Esophagus muscularis mucosa (tissue), 4 donors: ENCODE results near the gene DDX49. TPM values are rescaled to one million over a fixed set of nuclear protein-coding genes. Genes with fewer than 3 reads are reported as not detected.
"Not testable (repeated sequence)": the region's sequence is repeated elsewhere in the genome, so short reads cannot be mapped to it uniquely, and the experiment has no call there.

Source experiments
- DNase-seq: peaks from one replicate; pipeline ENCODE4 v3.0.0-alpha.2; 2017; ENCODE audit errors: extremely low spot score
- H3K27ac ChIP-seq, 4 donors: fragments of 200-600 bp; sonication (generic); replicated peaks in 1 of 4; 1 replicate in 3 of 4; 2 replicates in 1 of 4; pipeline ENCODE4 v1.5.1; 2016 to 2019; ENCODE audit warnings: mild to moderate bottlenecking in 1 of 4
- H3K27me3 ChIP-seq, 4 donors: fragments of 200-600 bp; sonication (generic); one replicate each; pipeline versions ENCODE4 v1.5.1 to v1.6.0; 2016 to 2019
- H3K36me3 ChIP-seq, 4 donors: fragments of 200-600 bp; sonication (generic); one replicate each; pipeline ENCODE4 v1.5.1; 2016 to 2019
- H3K4me1 ChIP-seq, 4 donors: fragments of 200-600 bp; sonication (generic); one replicate each; pipeline ENCODE4 v1.5.1; 2016 to 2019
- H3K4me3 ChIP-seq, 4 donors: fragments of 200-600 bp; sonication (generic); 1 replicate in 2 of 4; 2 replicates in 2 of 4; pipeline ENCODE4 v1.5.1; 2016 to 2019; ENCODE audit warnings: mild to moderate bottlenecking in 4 of 4, moderate library complexity in 1 of 4
- H3K9me3 ChIP-seq, 4 donors: fragments of 200-600 bp; sonication (generic); 1 replicate in 3 of 4; 2 replicates in 1 of 4; pipeline ENCODE4 v1.5.1; 2016 to 2019
- CTCF ChIP-seq, 3 experiments: fragments of 200-600 bp in 2 of 3; fragments of 450-650 bp in 1 of 3; sonication (generic) in 2 of 3; IDR thresholded peaks; one replicate each; pipeline ENCODE4 v1.5.1; 2017 to 2019; ENCODE audit warnings: antibody characterized with exemption in 3 of 3, mild to moderate bottlenecking in 2 of 3, moderate library complexity in 1 of 3
- EP300 ChIP-seq: sonication (generic); formaldehyde crosslinking; IDR thresholded peaks from one replicate; pipeline ENCODE4 v1.6.1; 2017; ENCODE audit warnings: antibody characterized with exemption
- POLR2A ChIP-seq: fragments of 450-650 bp; IDR thresholded peaks from one replicate; pipeline ENCODE4 v1.6.1; 2017; ENCODE audit warnings: antibody characterized with exemption, moderate library complexity, mild to moderate bottlenecking, low read depth
- POLR2AphosphoS5 ChIP-seq, 2 donors: sonication (generic); formaldehyde crosslinking; IDR thresholded peaks; one replicate each; pipeline ENCODE4 v1.6.1; 2017; ENCODE audit warnings: antibody characterized with exemption in 2 of 2
- WGBS: methylation state at CpG from one replicate; pipeline ENCODE4 v1.1.5; 2018; 5-methylcytosine and 5-hydroxymethylcytosine counted together
- intact Hi-C: fragments of 100-400 bp; cut with DNase I; formaldehyde crosslinking; loops from one replicate; pipeline ENCODE4 v1.15.1; 2023
- total RNA-seq, 4 donors: library from RNA; depleted of rRNA; stranded (reverse); fragments of >200 nt; gene quantifications; one replicate each; pipeline versions ENCODE4 v1.1.0 to v1.2.1, GENCODE V29; 2016

Gene DDX49
- total RNA-seq, 4 donors from 2014 or later = 38.4 to 42.6 (median 41.7) TPM

GRCh38 chr19:18946918-18947317 lies 27.4 kb downstream of the DDX49 start:
- Histone ChIP-seq H3K4me3 (no peak overlapping the region), H3K9me3 (no peaks in the 10 kb centered on the region), H3K27ac (no peak overlapping the region), H3K4me1 (peaks cover 0 to under 1% (median 0%) of the 10 kb centered on the region in 4 donors), H3K36me3 (no peaks in the 10 kb centered on the region), H3K27me3 (peaks cover 0 to 3% (median 0%) of the 10 kb centered on the region in 4 donors)
- intact Hi-C loops = no loop called here
- DNase-seq = no peak
- TF ChIP-seq POLR2A (no peak), POLR2AphosphoS5 (IDR thresholded peaks at IDR 0.05) (no peak), CTCF (IDR thresholded peaks at IDR 0.05) (no peak), EP300 (no peak)
- 85% methylated on average over 14 of the region's 14 CpGs for WGBS

- Histone ChIP-seq H3K36me3 (no peaks in the 10 kb centered on the region), H3K9me3 (no peaks in the 10 kb centered on the region), H3K27me3 (peaks cover 0 to 3% (median 0%) of the 10 kb centered on the region in 4 donors), H3K4me3 (no peak overlapping the region), H3K4me1 (no peaks in the 10 kb centered on the region), H3K27ac (no peak overlapping the region)
- TF ChIP-seq POLR2AphosphoS5 (IDR thresholded peaks at IDR 0.05) = no peak
- TF ChIP-seq POLR2A = no peak
- intact Hi-C loops = no loop called here
- DNase-seq = no peak
- 75% methylated on average over 11 of the region's 15 CpGs for WGBS
These were observed 28.8 kb downstream of the DDX49 start for GRCh38 chr19:18948075-18948975.

DNA sequence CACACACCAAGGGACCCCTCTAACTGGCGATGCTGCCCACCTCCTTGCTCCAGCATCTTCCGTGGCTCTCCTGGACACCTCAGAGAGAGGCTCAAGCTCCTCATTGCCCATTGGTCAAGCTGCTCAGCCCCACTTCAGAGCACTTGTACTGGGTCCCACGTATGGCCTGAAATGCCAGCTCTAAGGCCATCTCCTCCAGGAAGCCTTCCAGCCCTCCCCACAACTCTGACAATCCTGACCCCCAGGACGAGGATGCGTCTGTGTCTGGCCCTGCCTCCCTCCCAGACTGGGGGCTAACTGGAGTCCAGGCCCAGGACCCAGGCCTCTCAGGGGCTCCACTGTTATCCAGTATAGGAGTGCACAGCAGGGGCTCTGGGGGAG lies 29.5 kb downstream of the DDX49 start:
- intact Hi-C loops = no loop called here
- 94% methylated on average over 5 of the region's 5 CpGs for WGBS

DNA sequence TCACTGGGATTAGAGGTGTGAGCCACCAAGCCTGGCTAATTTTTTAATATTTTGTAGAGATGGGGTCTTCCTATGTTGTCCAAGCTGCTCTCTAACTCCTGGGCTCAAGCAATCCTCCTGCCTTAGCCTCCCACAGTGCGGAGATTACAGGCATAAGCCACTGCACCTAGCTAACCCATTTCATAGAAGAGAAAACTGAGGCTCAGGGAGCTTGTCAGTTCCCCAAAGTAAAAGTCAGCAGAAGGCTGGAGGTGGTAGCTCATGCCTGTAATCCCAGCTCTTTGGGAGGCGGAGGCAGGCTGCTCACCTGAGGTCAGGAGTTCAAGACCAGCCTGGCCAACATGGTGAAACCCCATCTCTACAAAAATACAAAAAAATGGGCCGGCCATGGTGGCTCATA lies 30.3 kb downstream of the DDX49 start:
- Histone ChIP-seq H3K9me3 (no peaks in the 10 kb centered on the region), H3K4me1 (no peaks in the 10 kb centered on the region), H3K4me3 (no peak overlapping the region), H3K36me3 (no peaks in the 10 kb centered on the region), H3K27ac (no peak overlapping the region), H3K27me3 (peaks cover 0 to 3% (median 0%) of the 10 kb centered on the region in 4 donors)
- 90% methylated on average over 1 of the region's 3 CpGs for WGBS
- TF ChIP-seq EP300 (no peak), POLR2A (no peak), CTCF (IDR thresholded peaks at IDR 0.05) (no peak), POLR2AphosphoS5 (IDR thresholded peaks at IDR 0.05) (no peak)
- no peak for DNase-seq
- intact Hi-C loops = no loop called here

More for the DNA sequence above, 29.5 kb downstream of the DDX49 start:
- no peaks in the 10 kb centered on the region for H3K9me3 ChIP-seq
- no peak for DNase-seq
- H3K27me3 ChIP-seq = peaks cover 0 to 3% (median 0%) of the 10 kb centered on the region in 4 donors
- H3K27ac ChIP-seq = no peak overlapping the region
- no peaks in the 10 kb centered on the region for H3K36me3 ChIP-seq
- TF ChIP-seq POLR2AphosphoS5 (IDR thresholded peaks at IDR 0.05) (no peak), POLR2A (no peak), EP300 (no peak), CTCF (IDR thresholded peaks at IDR 0.05) (no peak)
- H3K4me3 ChIP-seq = no peak overlapping the region
- no peaks in the 10 kb centered on the region for H3K4me1 ChIP-seq

DNA sequence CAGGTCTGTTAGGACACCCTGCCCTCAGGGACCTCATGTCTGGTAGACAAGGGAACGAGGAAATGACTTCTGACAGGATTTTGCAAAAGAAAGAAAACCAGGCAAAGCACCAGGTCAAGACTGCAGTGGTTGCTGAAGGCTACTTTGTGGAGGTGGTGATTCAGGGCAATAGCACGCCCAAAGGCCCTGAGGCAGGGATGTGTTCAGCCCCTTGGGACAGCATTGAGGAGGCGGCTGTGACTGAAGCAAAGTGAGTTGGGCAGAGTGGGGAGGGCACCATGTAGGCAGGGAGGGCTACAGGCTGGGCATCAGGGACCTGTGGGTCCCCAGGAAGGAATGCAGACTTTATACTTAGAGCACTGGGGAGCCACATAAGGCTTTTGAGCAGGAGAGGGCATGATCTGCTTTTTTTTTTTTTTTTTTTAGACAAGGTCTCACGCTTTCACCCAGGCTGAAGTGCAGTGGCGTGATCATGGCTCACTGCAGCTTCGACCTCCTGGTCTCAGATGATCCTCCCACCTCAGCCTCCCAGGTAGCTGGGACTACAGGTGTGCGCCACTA lies 32.3 kb downstream of the DDX49 start:
- TF ChIP-seq POLR2A (no peak), POLR2AphosphoS5 (IDR thresholded peaks at IDR 0.05) (no peak), CTCF (IDR thresholded peaks at IDR 0.05) (no peak), EP300 (no peak)
- no peak overlapping the region for H3K27ac ChIP-seq
- H3K4me3 ChIP-seq = no peak overlapping the region
- H3K4me1 ChIP-seq = no peaks in the 10 kb centered on the region
- H3K9me3 ChIP-seq = no peaks in the 10 kb centered on the region
- intact Hi-C loops = no loop called here
- no peak for DNase-seq
- no peaks in the 10 kb centered on the region for H3K36me3 ChIP-seq
- H3K27me3 ChIP-seq = peaks cover 0 to 11% (median 0%) of the 10 kb centered on the region in 4 donors
- WGBS = 89% methylated on average over 6 of the region's 7 CpGs

GRCh38 chr19:18952364-18953003 lies 33.0 kb downstream of the DDX49 start:
- intact Hi-C loops, H3K36me3 ChIP-seq, H3K4me1 ChIP-seq, DNase-seq, H3K4me3 ChIP-seq, H3K9me3 ChIP-seq, H3K27ac ChIP-seq: not testable (repeated sequence)
- 58% methylated on average over 17 of the region's 17 CpGs for WGBS
- peaks cover 0 to 11% (median 0%) of the 10 kb centered on the region in 4 donors for H3K27me3 ChIP-seq
